ENCODE results near the gene PRKG1.

The PRKG1 gene

DNA sequence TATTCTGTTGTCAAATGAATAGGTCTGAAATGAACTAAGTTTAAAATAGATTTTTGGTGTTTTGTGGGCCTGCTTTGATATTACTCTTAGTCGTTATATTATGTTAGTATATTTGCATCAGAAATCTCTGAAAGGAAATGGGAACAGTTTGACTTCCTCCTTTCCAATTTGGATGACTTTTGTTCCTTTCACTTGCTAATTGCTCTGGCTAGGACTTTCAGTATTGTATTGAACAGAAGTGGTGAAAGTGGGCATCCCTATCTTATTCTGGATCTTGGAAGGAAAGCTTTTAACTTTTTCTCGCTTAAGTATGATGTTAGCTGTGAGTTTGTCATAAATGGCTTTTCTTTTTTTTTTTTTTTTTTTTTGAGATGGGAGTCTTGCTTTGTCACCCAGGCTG is 966.2 kb downstream of the PRKG1 start:
- no peak for DNase-seq

- DNase-seq: no peak
Observed at GRCh38 chr10:52043811-52044210, 969.5 kb downstream of the PRKG1 start.

DNA sequence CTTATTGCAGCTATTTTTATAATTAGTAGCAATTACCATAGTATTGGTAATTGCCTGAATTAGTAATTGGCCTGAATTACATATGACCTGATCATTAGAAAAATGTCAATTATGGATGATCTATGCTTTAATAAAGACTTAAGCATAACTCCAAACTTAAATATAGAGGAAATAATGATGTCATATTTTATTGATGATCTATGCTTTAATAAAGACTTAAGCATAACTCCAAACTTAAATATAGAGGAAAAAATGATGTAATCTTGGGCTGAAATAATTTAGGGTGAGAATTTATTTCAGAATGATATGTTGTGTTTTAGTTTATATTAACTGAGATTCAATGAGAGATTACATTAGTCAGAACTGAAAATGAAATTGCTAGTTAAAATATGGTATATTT is 973.8 kb downstream of the PRKG1 start:
- DNase-seq: no peak

GRCh38 chr10:52050429-52051047 is 976.3 kb downstream of the PRKG1 start:
- no peak for DNase-seq

- no peak for DNase-seq
Observed at GRCh38 chr10:52053497-52053896, 979.2 kb downstream of the PRKG1 start.

- no peak for DNase-seq
Observed at GRCh38 chr10:52056291-52056690, 982.0 kb downstream of the PRKG1 start.

GRCh38 chr10:52059089-52059488 is 984.8 kb downstream of the PRKG1 start:
- DNase-seq: no peak

- DNase-seq: no peak
Observed at GRCh38 chr10:52063159-52063558, 988.9 kb downstream of the PRKG1 start.

DNA sequence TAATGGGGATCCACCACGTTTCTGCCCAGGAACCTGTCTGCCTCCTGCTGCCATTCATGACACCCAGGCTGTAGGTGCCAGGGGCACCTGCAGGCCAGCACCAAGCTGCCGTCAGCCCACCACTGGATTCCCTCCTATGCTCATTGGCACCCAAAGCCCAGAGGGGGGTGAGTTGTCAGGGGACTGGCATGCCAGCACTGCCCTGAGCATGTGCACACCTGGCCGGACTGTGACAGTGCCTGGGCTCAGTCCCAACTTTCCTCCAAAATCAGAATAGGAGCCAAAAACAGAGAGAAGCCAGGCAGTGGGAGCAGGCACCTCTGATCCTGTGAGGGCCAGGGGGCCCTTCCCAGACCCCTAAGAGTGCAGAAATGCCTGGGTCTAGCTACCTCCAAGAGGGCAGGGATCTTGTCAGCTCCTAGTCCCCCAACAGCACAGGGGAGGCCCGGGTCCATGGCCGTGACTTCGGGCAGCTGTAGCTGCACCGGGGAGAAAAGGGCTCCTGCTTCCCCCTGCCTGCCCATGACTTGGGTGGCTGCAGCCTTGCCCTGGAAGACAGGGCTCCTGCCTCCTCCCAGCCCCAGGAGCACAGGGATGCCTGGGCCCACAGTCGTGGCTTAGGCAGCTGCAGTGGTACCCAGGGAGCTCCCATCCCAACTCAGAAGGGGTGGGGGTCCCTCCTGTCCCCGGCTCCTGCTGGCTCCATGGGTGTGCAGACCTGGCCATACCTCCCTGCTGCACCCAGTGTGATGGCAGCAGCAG is 990.0 kb downstream of the PRKG1 start:
- DNase-seq: no peak

DNA sequence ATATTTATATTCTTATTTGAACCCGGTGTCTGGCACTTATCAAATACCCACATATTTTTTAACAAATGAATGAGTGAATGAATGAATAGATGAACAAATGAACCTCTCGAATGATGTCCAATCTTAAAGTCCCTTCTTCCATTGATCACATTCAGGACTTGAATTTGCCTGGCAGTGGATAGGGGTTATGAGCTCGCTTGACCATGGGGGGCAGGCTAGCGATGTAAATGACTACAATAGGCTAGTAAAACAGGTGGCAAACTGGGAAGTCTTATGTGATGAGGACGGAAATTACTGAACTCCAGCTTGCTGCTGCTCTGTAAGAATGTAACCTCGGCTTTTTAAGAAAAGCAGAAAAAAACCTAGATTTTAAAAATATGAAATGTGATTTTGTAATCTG is 992.1 kb downstream of the PRKG1 start:
- no peak for DNase-seq

DNA sequence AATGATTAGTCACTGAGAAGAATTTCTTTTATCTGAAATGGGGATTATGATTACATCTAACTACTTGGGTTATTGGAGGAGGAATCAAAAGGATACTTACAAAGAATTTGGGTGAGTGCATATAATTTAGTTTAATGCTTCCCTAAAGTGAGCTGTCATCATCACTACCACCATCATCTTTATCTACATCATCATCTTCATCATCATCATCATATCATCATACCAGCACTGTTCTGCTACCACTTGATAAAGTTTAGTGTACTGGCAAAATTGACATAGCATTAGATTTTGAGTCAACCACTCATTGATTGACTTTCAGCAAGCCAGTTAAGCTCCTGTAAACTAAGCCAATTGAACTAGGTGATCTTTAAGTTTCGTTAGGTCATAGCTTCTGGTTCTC is 994.2 kb downstream of the PRKG1 start:
- no peak for DNase-seq

- DNase-seq: no peak
Observed at GRCh38 chr10:52071814-52072213, 997.5 kb downstream of the PRKG1 start.

DNA sequence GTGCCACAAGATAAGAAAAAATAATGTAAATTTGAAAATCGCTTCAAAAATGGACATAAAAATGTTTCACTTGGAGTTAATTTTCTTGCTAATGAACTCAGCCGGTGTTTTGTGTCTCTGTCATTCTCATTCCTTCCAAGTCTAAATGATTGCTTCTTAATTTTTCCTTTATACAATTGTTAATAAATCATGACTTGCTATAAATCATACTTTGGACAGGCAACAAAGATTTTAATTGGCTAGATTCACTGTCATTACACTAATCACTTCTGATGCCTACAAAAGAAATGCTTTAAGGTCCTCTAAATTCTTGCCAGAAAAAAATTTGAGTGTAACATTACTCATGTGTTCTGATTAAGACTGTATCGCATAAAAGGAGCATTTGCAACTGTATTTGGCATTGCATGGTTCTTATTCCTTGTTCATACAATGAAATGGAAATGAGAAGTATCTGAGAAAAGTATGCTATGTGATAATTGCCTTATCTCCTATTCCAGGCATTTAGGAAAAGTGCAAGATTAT is 1000.3 kb downstream of the PRKG1 start:
- DNase-seq: no peak

GRCh38 chr10:52077814-52078213 is 1003.5 kb downstream of the PRKG1 start:
- no peak for DNase-seq

- DNase-seq: no peak
Observed at GRCh38 chr10:52078397-52078937, 1004.2 kb downstream of the PRKG1 start.

DNA sequence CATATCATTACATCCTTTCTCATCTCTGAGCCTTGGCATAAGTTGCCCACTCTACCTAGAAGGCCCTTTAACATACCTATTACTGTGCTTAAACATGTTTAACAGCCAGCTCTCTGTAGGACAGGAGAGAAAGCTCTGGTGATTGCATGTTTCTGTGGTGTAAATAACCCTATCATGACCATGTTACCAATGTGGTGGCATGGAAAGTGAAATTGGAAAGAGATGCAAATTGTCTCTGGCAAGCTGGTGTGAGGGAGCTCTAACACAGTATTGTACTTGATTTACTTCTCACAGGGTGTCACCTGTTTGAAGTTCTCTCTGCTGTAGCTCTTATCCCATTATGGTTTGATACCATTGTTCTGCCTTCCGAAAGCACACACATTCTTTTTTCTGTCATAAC is 1008.0 kb downstream of the PRKG1 start:
- DNase-seq: no peak

GRCh38 chr10:52083422-52083821 is 1009.1 kb downstream of the PRKG1 start:
- no peak for DNase-seq

DNA sequence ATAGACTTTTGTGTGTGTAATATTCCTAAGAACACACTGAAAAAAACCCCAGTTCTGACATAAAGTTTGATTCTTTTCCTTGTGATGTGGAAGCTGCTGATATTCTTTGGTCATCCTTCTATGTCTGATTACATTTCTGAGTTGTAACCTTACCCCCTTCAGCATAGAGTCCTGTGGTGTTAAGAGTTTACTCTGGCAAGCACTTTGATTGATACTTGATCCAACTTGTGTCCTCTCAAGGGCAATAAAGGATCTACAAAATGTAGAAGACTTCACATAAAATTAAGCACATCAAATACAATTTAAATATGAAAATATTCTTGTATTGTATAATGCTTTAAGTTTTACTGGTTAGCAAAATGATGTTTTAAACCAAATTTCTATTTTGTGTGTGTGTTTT is 1018.1 kb downstream of the PRKG1 start:
- DNase-seq: no peak

GRCh38 chr10:52098130-52098529 is 1023.8 kb downstream of the PRKG1 start:
- DNase-seq: no peak

DNA sequence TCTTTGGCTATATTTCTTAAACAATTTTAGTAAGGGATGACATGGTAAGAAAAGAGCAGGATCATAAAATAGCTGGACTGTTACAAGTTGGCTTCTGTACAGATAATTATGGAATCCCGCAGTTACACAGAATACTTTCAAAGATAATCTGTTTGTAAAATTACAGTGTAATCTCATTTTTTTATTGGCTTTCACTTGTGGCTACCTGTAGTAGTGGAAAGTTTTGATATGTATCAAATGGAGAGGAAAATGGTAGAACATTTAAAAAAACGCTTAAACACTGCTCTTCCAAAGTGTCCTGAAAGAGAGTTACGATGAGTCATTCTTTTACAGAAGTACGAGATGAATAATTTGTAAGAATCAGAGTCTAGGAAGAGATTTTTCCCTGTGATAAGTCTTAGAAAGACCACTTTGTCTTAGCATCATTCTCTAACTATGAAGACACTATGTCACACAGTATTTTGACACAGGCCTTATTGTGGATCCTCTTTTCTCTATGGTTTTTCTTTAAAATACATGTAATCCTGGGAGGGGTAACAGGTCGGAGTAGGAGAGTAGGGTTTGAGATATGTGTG is 1024.8 kb downstream of the PRKG1 start:
- DNase-seq: no peak

DNA sequence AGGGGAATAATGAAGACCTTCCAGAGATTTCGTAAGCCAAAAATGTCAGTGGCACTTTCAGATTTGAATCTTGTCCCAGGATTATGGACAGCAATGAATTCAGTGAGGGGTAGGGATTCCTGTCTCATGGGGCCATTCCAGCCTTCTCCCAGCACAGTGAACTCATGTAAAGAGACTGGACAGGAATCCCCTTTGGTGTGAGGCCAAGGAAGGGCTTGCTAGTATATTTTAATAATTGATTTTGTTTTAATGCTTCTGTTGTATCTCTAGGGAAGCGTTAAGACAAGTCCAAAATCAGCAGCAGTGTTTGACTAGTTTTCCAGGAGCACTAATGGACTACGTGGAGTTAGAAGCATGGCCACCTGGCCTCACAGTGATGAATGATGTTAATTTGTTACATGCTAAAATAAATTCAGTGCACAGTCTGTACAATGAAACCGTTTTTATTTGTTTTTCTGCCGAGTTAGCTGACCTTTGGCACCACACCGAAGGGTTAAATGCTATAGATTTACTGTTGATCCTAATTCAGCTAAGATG is 1025.8 kb downstream of the PRKG1 start:
- DNase-seq: no peak

GRCh38 chr10:52105301-52105700 is 1031.0 kb downstream of the PRKG1 start:
- DNase-seq: no peak

DNA sequence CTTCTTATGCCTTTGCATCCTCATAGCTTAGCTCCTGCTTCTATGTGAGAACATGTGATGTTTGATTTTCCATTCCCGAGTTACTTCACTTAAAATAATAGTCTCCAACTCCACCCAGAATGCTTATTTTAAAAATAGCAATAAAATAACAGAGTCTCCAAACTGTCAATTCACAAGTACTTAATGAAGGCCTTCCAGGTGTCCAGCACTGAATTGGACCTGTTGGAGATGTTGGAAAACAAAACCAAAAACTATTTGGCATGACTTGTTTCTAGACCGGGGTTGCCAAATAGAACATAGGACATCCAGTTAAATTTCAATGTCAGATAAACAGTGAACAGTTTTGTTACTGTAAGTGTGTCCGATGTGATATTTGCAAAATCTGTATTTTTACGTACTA is 1031.7 kb downstream of the PRKG1 start:
- DNase-seq: no peak

- no peak for DNase-seq
Observed at GRCh38 chr10:52106899-52107298, 1032.6 kb downstream of the PRKG1 start.
